Activated CD4-positive, alpha-beta T cell treated with anti-CD3 and anti-CD28 coated beads for 1 hour (primary cell): ENCODE results near the gene ALCAM.
"Not testable (repeated sequence)": the region's sequence is repeated elsewhere in the genome, so short reads cannot be mapped to it uniquely, and the experiment has no call there.

Source experiments
- DNase-seq: peaks from one replicate; pipeline ENCODE4 v3.0.0-alpha.2; 2020

Gene ALCAM

DNA sequence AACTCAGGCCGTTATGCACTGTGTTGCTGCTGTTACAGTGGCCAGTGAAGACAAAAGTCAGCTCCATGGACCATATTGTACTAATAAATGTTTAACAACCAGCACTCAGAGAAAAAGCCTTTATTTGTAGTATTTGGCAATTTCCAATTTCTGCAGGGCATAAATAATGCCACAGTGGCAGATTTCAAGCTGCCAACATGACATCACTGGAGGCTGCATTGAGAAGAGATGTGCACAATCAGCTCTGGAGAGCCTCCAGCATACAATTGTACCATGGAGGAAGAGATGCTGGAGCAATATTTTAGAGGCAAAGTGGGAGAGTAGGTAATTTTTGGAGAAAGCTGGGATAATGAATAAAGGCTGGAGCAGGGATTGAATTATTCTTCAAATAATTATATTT, 9.7 kb upstream of the ALCAM start:
- DNase-seq, result no peak

DNA sequence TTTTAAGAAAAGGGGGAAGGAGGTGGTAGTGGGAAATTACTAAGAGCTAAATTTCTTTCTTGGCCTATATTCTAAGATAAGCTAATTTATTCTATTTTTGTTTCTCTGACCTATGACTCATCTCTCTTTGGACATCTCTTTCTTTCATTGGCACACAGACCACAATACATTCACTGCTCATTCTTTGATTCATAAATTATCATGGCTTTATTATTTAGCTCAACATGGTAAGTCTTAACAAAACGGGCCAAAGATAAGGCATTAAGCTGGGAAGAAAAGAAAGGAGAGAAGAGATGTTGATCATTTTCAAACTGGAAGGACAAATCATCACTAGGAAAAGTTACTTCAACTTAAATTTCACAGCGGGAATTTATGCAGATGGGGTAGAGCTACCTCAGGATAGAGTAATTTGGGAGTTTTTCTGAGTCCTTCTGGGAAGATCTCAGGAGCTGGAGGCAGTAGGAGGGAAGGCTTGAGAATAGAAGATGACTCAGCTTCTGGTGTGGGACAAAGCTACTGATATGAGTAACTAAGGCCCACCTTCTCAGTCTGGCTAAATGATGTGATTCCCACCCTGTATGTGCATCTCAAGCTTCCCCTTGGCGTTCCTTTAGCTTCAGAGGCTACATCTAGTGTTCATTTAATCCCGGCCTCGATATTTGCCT, 7.5 kb upstream of the ALCAM start:
- no peak for DNase-seq

DNA sequence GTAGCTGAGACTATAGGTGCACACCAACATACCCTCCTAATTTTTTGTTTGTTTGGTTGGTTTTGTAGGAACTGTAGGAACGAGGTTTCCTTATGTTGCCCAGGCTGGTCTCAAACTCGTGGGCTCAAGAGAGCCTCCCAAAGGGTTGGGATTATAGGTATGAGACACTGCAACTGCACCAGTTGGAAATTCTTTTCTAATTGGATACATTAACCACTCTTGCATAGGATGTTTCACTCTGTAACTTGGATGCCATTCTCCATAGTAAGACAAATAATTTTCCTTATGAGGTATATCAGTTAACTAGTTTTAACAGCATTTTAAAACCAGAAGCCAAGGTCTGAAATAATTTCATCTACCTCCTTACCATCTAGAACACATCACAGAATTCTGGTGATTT, 6.7 kb upstream of the ALCAM start:
- DNase-seq, result no peak

GRCh38 chr3:105362021-105362665, 4.6 kb upstream of the ALCAM start:
- DNase-seq, result no peak

- DNase-seq, result no peak
Measured at GRCh38 chr3:105364128-105364527, 2.6 kb upstream of the ALCAM start.

GRCh38 chr3:105365081-105365390, 1.7 kb upstream of the ALCAM start:
- no peak for DNase-seq

- no peak for DNase-seq
Measured at GRCh38 chr3:105365391-105366325, 1.1 kb upstream of the ALCAM start.

DNA sequence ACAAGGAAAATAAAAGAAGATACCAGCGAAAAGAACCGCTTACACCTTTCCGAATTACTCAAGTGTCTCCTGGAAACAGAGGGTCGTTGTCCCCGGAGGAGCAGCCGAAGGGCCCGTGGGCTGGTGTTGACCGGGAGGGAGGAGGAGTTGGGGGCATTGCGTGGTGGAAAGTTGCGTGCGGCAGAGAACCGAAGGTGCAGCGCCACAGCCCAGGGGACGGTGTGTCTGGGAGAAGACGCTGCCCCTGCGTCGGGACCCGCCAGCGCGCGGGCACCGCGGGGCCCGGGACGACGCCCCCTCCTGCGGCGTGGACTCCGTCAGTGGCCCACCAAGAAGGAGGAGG, 325 bp downstream of the ALCAM start:
- DNase-seq, result peak; percentile 18

- peak; percentile 9 for DNase-seq
Measured at GRCh38 chr3:105367406-105368213, 901 bp downstream of the ALCAM start.

DNA sequence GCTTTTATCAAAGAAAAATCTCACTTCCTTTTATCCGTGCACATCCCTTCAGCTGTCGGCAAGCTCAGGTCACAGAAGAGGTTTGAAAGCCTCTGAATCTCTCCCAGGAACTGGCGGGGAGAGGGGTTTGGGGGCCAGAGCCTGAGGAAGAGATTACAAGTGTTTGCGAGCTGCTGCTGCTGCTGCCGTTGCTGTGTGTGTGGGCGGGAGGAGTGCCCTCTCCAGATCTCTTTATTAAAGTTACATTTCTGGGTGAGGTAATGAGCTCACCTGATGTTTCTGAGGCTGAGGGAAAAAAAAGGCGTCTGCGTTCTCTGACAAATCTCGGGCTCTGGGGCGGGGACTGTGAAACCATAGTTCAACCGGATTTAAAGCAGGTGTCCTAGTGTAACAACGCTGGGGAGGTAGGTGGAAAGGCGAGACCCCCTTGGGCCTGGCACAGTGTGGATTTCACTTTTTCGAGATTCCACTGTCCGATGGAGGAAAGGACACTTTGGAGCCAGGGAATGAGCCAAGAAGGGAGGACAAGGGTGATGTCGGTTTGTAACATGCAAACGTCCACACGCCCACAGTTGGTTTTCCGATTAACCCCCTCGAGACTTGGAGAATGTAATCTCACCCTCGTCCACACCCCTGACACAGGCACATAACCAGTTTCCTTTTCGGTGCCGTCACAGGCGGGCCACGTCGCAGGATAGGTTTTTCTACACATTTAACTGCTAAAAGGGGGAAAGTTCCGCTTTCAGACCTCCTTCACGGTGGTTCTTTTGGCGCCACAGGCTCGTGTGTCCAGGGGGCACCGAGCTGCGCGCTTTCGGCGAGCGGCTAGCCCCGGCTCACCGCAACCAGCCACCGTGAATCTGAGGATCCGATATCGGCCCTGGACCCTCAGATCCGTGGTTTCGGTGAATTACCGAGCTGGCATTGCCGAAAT, 2.1 kb downstream of the ALCAM start:
- DNase-seq, result peak; percentile 62

DNA sequence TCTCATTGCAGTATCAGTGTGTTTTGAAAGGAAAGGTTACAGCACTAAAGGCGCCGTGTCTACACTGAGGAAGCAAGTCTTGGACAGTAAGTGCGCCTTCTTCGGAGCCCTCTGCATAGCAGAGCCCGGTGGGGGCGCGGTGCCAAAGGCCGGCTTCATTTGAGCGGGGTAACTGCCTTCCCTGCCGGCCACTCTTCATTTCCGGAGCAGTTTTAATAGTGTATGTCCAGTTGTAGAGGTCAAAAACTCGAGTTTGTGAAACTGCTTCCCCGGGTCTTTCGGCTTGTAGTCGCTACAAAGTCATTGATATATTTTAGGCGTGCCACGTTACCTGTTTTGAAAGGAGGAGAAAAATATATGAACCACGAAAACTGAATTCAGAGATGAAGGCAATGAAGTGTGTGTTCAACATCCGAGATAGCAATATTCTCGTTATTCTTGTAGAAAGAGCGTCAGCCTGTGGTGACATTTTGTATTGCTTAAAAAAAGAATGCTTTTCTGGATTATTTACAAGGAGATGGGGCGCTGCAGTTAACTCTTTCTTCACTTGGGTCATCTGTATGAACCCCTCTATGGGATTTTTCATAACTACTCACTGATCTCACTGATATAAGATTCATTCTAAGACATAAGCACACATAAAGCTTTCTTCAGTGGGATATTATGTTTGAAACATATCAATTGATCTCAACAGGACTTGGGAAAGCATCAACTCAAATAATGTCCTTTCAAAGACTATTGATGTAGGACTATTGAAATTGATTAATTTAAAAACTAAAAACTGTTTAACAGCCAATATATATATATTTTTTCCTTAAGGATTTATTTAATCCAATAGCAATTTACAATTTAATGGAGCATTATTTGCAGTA, 3.0 kb downstream of the ALCAM start:
- peak; percentile 9 for DNase-seq

GRCh38 chr3:105373383-105373782, 6.7 kb downstream of the ALCAM start:
- DNase-seq, result no peak

GRCh38 chr3:105375750-105376511, 9.2 kb downstream of the ALCAM start:
- DNase-seq, result no peak

GRCh38 chr3:105377716-105378115, 11.0 kb downstream of the ALCAM start:
- no peak for DNase-seq

DNA sequence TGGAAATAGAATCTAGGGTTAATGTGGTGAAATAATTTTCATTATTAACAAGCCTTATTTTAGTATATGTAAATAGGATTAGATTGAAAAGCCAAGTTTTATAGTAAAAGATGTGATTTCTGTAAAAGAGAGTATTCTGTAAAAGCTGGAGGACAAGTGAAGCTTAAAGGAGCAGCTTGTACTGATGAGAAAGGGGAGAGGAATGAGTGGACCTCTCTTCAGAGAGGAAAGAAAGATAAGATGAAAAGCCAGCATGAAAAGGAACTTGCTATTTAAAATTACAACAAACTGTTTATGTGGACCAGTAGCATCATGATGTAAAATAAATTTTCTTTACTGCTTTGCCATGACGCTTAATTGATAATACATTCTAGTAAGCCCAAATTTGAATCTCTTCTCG, 18.5 kb downstream of the ALCAM start:
- no peak for DNase-seq

- no peak for DNase-seq
Measured at GRCh38 chr3:105385819-105386508, 19.3 kb downstream of the ALCAM start.

DNA sequence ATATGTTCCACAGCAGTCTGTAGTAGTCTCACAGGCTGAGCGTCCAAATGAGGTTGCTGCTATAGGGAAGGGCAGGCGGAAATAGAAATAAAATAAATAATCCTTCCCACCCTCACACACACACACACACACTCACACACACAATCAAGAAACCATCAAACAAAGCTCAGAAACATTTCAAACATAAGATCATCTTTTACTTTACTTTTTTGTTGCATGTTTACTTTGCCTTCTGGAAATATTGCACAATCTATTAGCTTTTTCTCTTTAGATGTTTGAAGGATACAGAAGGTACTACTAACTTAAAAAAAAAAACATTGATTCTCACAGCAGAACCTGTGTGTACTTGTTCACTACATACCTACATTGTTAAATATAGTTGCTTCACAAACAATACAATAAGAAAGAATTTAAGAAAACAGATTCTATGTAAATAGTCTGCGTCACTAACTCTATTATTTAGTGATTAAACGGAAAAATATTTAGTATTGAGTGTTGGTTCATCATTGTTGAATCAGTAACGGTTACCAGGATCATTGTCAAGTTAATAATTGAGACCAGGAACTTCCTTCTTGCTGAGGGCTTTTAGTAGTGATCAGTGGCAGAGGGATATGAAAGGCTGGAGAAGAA, 20.5 kb downstream of the ALCAM start:
- DNase-seq, result no peak

GRCh38 chr3:105388176-105388575, 21.5 kb downstream of the ALCAM start:
- no peak for DNase-seq

- not testable (repeated sequence) for DNase-seq
Measured at GRCh38 chr3:105389759-105390158, 23.1 kb downstream of the ALCAM start.
